Measurements from ENCODE around the gene MORN1. TPM values are rescaled to one million over a fixed set of nuclear protein-coding genes. Genes with fewer than 3 reads are reported as not detected.

MORN1 gene
- total and polyA plus RNA-seq, 2 experiments from 2014 or later, result 4.8 to 11.1 TPM

DNA sequence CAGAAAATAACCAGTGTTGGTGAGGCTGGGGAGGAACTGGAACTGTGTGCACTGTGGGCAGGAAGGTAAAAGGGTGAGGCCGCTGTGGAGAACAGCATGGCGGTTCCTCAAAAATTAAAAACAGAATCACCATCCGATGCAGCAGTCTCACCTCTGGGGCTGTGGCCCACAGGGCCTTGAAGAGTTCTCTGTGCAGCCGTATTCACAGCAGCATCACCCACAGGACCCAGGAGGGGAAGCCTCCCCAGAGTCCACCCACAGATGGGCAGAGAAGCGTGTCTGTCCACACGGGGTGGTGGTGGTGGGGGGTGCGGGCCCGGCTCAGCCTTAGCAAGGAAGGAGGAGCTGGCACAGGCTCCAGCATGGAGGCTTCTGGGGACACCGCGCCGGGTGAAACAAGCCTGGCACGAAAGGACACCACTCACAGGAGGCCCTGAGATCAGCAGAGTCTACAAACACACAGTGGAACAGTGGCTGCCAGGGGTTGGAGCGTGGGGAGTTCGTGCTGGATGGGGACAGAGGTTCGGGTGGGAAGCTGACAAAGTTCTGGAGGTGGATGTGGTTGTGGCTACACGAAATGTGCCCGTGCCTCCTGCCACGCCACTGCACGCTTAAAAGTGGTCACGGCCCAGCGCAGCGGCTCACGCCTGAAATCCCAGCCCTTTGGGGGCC is 11.5 kb downstream of the MORN1 start:
- no peaks in the 10 kb centered on the region for H3K9me2 ChIP-seq (ENCODE audit: insufficient read depth)
- DNase-seq (ENCODE audit: low spot score) (no peak), ATAC-seq (no peak)
- peaks cover 5% of the 10 kb centered on the region for H3K27me3 Mint-ChIP-seq (ENCODE audit: insufficient read depth, low read depth, poor library complexity)
- no peak overlapping the region for H3K27ac Mint-ChIP-seq
- H3K9me3 Mint-ChIP-seq, result no peaks in the 10 kb centered on the region
- no peak overlapping the region for H3K4me2 ChIP-seq
- no peak overlapping the region for H2AFZ ChIP-seq
- no peaks in the 10 kb centered on the region for H3K36me3 ChIP-seq (ENCODE audit: insufficient read depth)
- H3K27ac ChIP-seq (ENCODE audit: low read depth), result no peak overlapping the region
- H3K79me2 ChIP-seq (replicated peaks; ENCODE audit: insufficient read depth), result no peaks in the 10 kb centered on the region
- no peaks in the 10 kb centered on the region for H3K4me1 Mint-ChIP-seq
- no peaks in the 10 kb centered on the region for H3K36me3 Mint-ChIP-seq (ENCODE audit: low read depth)
- H4K20me1 ChIP-seq (replicated peaks; ENCODE audit: insufficient read depth), result no peaks in the 10 kb centered on the region; the same call in 1 of the 2 replicates
- no peak overlapping the region for H3K4me3 ChIP-seq
- no peaks in the 10 kb centered on the region for H3K27me3 ChIP-seq (ENCODE audit: insufficient read depth)
- no peak overlapping the region for H3K4me3 Mint-ChIP-seq
- H3K4me1 ChIP-seq (ENCODE audit: insufficient read depth), result no peaks in the 10 kb centered on the region
- TF ChIP-seq NANOG (IDR thresholded peaks at IDR 0.05; ENCODE audit: borderline replicate concordance), result no peak
- TF ChIP-seq CTCF (conservative IDR thresholded peaks at IDR 0.05; ENCODE audit: low read depth in 2 of 2), result no peak
- TF ChIP-seq EZH2 (IDR thresholded peaks at IDR 0.05; ENCODE audit: low read depth, unreplicated experiment), result no peak
- TF ChIP-seq, protein P1, sequence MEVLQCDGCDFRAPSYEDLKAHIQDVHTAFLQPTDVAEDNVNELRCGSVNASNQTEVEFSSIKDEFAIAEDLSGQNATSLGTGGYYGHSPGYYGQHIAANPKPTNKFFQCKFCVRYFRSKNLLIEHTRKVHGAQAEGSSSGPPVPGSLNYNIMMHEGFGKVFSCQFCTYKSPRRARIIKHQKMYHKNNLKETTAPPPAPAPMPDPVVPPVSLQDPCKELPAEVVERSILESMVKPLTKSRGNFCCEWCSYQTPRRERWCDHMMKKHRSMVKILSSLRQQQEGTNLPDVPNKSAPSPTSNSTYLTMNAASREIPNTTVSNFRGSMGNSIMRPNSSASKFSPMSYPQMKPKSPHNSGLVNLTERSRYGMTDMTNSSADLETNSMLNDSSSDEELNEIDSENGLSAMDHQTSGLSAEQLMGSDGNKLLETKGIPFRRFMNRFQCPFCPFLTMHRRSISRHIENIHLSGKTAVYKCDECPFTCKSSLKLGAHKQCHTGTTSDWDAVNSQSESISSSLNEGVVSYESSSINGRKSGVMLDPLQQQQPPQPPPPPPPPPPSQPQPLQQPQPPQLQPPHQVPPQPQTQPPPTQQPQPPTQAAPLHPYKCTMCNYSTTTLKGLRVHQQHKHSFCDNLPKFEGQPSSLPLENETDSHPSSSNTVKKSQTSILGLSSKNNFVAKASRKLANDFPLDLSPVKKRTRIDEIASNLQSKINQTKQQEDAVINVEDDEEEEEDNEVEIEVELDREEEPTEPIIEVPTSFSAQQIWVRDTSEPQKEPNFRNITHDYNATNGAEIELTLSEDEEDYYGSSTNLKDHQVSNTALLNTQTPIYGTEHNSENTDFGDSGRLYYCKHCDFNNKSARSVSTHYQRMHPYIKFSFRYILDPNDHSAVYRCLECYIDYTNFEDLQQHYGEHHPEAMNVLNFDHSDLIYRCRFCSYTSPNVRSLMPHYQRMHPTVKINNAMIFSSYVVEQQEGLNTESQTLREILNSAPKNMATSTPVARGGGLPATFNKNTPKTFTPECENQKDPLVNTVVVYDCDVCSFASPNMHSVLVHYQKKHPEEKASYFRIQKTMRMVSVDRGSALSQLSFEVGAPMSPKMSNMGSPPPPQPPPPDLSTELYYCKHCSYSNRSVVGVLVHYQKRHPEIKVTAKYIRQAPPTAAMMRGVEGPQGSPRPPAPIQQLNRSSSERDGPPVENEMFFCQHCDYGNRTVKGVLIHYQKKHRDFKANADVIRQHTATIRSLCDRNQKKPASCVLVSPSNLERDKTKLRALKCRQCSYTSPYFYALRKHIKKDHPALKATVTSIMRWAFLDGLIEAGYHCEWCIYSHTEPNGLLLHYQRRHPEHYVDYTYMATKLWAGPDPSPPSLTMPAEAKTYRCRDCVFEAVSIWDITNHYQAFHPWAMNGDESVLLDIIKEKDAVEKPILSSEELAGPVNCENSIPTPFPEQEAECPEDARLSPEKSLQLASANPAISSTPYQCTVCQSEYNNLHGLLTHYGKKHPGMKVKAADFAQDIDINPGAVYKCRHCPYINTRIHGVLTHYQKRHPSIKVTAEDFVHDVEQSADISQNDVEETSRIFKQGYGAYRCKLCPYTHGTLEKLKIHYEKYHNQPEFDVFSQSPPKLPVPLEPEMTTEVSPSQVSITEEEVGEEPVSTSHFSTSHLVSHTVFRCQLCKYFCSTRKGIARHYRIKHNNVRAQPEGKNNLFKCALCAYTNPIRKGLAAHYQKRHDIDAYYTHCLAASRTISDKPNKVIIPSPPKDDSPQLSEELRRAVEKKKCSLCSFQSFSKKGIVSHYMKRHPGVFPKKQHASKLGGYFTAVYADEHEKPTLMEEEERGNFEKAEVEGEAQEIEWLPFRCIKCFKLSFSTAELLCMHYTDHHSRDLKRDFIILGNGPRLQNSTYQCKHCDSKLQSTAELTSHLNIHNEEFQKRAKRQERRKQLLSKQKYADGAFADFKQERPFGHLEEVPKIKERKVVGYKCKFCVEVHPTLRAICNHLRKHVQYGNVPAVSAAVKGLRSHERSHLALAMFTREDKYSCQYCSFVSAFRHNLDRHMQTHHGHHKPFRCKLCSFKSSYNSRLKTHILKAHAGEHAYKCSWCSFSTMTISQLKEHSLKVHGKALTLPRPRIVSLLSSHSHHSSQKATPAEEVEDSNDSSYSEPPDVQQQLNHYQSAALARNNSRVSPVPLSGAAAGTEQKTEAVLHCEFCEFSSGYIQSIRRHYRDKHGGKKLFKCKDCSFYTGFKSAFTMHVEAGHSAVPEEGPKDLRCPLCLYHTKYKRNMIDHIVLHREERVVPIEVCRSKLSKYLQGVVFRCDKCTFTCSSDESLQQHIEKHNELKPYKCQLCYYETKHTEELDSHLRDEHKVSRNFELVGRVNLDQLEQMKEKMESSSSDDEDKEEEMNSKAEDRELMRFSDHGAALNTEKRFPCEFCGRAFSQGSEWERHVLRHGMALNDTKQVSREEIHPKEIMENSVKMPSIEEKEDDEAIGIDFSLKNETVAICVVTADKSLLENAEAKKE (CRISPR knock-in tag; IDR thresholded peaks at IDR 0.05), result no peak
- no peak for TF ChIP-seq JUNB (IDR thresholded peaks at IDR 0.05; ENCODE audit: unreplicated experiment)
- no peak for TF ChIP-seq ZNF114 (CRISPR knock-in tag; IDR thresholded peaks at IDR 0.05)
- no peak for TF ChIP-seq CREB1 (CRISPR knock-in tag; IDR thresholded peaks at IDR 0.05; ENCODE audit: low read depth)
- TF ChIP-seq ETS1 (IDR thresholded peaks at IDR 0.05), result no peak
- TF ChIP-seq, protein P2, sequence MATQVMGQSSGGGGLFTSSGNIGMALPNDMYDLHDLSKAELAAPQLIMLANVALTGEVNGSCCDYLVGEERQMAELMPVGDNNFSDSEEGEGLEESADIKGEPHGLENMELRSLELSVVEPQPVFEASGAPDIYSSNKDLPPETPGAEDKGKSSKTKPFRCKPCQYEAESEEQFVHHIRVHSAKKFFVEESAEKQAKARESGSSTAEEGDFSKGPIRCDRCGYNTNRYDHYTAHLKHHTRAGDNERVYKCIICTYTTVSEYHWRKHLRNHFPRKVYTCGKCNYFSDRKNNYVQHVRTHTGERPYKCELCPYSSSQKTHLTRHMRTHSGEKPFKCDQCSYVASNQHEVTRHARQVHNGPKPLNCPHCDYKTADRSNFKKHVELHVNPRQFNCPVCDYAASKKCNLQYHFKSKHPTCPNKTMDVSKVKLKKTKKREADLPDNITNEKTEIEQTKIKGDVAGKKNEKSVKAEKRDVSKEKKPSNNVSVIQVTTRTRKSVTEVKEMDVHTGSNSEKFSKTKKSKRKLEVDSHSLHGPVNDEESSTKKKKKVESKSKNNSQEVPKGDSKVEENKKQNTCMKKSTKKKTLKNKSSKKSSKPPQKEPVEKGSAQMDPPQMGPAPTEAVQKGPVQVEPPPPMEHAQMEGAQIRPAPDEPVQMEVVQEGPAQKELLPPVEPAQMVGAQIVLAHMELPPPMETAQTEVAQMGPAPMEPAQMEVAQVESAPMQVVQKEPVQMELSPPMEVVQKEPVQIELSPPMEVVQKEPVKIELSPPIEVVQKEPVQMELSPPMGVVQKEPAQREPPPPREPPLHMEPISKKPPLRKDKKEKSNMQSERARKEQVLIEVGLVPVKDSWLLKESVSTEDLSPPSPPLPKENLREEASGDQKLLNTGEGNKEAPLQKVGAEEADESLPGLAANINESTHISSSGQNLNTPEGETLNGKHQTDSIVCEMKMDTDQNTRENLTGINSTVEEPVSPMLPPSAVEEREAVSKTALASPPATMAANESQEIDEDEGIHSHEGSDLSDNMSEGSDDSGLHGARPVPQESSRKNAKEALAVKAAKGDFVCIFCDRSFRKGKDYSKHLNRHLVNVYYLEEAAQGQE (IDR thresholded peaks at IDR 0.05; ENCODE audit: unreplicated experiment), result no peak
- TF ChIP-seq STAT1 (IDR thresholded peaks at IDR 0.05; ENCODE audit: unreplicated experiment), result no peak
- H3F3A ChIP-seq (replicated peaks; ENCODE audit: low read depth), result no peaks in the 10 kb centered on the region

All from GM23338 (cell line).